HG02981 (cell line): ENCODE data around the gene ABHD14A.
"Not testable (repeated sequence)": the region's sequence is repeated elsewhere in the genome, so short reads cannot be mapped to it uniquely, and the experiment has no call there.

Experiments
- ATAC-seq: cut with Tn5 transposase; IDR thresholded peaks from one replicate; pipeline ENCODE4 v1.9.1; 2021; ENCODE audit warnings: mild to moderate bottlenecking, moderate library complexity; ENCODE audit not compliant: unreplicated experiment

ABHD14A gene

DNA sequence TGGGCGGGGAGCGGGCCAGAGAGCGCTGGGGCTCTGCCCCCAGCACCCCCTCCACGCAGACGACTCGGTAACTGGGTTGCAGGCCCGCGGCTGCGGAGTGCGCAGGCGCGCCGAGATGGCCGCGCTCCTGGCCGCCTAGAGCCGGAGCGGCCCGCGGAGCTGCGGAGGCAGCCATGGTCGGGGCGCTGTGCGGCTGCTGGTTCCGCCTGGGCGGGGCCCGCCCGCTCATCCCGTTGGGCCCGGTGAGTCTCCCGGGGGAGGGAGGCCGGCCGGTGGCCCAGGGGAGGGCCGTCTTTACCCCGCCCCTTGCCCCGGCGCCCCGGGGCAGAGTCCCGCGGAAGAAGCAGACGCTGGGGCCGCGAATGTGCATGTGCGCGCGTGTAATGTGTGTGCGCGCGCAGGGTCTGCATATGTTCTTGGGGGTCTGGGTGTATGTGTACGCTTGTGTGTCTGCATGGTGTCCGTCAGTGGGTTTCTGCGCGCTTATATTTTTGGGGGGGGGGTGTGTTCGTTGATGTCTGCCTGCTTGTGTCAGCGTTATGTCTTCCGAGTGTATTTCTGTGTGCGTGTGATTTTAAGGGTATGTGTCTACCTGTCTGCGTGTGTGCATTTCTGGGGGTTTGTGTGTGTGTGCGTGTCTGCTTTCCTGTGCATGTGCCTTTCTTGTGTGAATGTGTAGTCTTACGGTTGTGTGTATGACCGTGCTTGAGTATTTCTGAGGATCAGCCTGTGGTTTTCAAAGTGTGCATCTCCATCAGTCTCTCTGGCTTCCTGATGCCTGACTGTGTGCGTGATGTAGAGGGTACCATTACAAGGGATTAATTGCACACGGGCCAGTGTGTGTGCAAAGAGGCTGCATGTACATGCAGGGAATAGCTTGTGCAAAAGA, at the start of gene ABHD14A:
TSS of gene ABHD14A (plus strand) at position 102 of the 889 bp plus-strand sequence. CDS start at position 174, 72 bp downstream.
- peak; percentile 41 for ATAC-seq

DNA sequence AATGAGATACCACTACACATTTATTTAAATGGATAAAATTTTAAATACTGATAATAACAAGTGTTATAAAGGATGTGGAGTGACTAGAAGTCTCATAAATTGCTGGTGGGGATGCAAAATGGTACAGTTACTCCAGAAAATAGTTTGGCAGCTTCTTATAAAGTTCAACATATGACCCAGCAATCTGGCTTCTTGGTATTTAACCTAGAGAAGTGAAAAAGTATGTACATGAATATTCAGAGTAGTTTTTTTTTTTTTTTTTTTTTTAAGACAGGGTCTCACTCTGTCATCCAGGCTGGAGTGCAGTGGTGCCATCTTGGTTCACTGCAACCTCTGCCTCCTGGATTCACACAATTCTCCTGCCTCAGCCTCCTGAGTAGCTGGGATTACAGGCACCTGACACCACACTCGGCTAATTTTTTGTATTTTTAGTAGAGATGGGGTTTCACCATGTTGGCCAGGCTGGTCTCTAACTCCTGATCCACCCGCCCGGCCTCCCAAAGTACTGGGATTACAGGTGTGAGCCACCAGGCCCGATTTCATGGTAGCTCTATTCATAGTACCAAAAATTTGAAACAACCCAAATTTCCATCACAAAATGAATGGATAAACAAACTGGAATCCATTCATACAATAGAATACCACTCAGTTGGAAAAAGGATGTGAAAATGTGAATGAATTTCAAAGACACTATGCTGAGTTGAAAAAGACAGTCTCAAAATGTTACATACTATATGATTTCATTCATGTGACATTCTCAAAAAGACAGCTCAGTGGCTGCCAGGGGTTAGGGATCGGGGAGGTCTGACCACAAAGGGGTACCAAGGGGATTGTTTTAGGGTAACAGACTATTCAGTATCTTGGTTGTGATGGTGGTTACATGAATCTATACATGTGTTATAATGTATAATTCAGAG, 47.5 kb upstream of the ABHD14A start:
- no peak for ATAC-seq

DNA sequence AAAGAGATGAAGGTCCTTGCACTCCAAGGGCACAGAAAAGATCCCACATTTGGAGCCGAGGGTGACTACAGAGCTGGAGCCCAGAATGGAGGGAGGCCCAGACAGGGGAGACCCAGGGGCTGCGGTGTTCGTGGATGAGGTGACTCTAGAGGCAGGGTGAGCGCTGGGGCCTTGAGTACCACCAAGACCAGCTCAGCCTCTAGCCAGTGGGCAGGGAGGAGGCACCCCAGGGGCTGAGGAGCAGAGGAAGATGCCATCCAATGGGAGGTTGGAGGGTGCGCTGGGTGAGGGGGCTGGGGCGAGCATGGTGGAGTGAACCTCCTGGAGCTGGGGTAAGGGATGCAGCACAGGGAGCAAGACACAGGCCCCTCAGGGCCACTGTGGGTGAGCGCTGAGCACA, 46.4 kb upstream of the ABHD14A start:
- no peak for ATAC-seq

DNA sequence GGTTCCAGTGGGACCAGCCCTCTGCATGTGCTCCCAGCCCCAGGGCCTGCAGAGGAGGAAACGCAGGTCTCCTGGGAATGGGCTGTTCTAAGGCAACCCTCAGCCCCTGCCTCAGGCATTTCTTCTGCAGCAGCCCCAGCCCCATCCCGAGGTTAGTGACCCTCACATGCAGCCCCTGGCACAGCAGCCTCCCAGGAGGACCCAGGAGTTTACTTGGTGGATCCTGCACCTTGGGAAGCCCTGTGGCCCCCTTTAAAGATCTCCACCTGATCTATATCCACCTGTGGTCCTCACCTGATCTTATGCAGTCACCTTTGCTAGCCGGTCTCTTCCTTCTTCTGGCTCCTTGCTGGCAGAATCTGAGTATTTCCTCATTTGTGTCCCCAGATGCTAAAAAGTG, 45.9 kb upstream of the ABHD14A start:
- ATAC-seq = not testable (repeated sequence)

DNA sequence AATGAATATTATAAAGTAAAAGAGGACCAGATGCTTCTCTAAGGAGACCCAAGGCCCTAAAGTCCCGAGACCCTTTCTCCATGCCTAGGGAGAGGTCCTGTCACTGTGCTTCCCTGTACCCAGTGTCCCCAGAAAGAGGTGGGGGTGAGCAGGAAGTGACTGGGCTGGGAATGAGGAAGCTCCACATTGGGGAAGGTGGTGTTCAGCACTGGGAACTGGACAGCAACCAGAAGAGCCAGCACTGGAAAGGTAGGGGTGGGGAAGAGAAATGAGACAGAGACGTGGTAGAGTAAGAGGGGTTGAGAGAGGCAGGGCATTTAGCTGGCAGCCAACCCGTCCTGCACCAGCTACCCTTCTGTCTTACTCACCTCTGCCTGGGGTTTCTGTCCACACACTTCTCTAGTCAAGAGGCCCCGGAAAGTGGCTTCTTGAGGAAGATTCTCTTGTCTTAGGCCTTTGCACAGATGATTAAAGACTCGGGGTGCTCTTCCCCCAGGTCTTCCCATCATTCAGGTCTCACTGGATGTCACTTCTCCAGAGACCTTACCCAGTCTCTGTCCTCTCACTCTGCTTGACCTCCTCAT, 45.4 kb upstream of the ABHD14A start:
- ATAC-seq = no peak

DNA sequence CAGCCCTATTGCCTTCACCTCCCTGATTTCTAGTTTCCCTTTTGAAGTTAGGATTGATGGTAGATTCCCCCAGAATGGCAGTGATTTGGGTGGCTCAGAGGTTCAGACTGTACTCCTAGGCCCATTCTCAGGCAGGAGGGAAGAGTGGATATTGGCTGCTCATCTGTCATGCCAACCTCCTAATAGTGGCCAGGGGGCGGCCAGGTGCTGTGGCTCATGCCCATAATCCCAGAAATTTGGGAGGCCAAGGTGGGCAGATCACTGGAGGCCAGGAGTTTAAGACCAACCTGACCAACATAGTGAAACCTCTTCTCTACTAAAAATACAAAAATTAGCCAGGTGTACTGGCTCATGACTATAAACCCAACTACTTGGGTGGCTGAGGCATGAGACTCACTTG, 44.4 kb upstream of the ABHD14A start:
- ATAC-seq = no peak

DNA sequence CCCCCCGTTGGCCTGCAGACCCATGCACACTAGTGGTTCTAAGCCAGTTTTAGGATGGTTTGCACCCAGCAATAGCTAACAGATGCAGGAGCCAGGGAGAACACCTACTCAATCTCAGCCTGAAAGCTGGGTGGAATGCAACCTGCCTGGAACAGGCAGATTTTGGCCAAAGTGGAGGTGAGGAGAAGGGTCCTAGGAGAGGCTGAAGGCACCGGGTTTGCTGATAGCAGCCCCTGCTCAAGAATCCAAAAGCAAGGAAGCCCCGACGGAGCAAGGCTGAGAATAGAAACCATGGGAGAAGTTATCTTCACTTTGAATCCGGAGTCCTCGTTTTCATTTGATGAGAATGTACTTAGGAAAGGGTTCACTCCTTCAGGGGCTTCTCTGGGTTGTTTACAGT, 43.1 kb upstream of the ABHD14A start:
- ATAC-seq = no peak

DNA sequence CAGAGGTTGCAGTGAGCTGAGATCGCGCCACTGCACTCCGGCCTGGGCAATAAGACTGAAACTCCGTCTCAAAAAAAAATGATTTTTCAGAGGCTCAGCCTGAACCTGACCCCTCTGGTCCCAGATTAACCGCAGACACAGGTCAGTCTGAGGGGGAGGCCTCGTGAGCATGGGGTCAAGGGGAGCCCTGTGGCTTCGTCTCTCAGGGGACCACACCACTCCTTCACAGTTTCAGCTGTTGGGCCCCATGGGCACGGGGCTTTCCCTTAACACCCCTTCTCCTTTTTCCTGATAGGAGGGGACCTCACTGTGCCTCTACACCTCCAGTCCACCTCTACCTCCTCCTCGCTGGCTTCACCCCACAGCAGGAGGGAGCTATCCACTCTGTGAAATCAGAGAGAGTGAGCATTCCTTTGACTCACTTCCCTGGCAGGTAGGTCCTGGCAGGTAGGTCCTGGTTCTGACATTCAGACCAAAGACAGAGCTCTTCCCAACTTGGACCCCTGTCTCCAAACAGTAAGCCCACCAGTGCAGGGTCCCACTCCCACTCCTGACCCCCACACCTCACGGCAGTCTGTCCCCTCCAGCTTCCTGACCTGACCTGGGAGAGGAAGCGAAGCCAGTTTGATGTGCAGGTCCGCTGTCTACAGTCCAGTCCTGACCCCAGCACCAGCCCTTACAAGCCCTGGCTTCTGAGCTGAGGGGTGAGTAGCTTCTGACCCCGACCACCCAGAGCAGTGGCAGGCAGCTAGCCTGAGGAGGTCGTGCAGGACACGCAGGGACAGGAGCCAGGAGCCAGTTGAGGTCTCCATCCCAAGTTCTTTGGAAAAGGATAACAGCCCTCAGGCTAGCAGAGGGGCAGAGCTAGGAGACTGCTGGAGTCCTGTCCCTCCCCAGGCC, 42.1 kb upstream of the ABHD14A start:
- ATAC-seq = no peak

DNA sequence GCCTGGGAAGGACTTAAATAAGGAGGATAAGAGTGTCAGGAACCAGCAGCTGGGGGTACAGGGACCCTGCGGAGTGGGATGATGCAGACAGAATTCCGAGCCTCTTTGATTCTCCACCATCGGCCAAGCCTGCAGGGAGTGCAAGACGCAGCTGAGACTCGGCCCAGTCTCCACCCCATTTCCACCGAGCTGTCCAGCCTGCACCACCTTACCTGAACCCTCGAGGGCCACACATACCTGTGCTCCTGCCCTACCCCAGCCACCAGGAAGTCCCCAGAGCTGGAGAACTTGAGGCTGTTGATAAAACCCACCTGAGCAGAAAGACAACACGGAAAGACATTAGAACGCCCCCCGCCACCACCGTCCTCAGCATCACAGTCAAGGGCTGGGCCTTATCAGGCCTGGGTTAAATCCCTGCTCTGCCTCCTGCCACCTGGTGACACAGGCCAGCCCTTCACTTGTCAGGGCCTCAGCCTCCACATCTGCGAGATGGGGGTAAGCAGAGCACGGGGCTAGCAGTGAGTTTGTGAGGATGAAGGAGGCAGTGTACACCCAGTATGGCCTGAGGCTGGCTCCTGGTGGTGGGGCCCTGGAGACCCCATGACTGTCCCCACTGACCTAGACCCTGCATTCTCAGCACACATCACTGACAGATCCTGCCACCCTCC, 41.3 kb upstream of the ABHD14A start:
- no peak for ATAC-seq

DNA sequence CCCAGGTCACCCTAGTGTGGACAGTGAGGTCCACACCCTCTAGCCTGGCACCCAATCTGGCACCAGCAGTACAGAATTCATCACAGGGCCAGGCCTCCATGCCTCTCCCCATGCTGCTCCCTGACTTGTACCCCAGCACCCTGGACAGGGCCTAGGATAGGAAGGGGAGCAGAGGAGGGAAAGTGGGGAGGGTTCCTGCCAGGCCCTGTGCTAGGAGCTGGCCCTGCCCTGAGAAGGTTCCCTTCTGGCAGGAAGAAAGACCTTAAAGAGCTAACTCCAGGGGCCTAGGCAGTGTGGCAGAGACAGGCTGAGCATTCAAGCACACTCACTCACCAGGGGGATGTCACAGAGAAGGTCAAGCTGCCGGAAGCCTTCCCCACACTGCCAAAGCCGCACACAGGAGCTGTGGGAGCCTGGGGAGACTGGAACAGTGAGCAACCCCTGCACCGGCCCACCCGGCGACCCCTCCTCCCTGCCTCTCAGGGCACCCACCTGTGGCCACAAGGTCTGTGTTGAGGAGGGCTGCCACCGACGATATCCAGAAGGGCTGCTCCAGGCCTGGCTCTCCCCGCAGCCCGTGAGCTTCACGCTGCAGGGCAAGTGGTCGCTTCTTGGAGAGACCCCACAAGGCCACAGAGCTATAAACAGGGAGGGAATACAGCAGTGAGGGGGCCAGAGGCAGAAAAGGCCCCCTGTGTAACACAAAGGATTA, 40.6 kb upstream of the ABHD14A start:
- no peak for ATAC-seq

DNA sequence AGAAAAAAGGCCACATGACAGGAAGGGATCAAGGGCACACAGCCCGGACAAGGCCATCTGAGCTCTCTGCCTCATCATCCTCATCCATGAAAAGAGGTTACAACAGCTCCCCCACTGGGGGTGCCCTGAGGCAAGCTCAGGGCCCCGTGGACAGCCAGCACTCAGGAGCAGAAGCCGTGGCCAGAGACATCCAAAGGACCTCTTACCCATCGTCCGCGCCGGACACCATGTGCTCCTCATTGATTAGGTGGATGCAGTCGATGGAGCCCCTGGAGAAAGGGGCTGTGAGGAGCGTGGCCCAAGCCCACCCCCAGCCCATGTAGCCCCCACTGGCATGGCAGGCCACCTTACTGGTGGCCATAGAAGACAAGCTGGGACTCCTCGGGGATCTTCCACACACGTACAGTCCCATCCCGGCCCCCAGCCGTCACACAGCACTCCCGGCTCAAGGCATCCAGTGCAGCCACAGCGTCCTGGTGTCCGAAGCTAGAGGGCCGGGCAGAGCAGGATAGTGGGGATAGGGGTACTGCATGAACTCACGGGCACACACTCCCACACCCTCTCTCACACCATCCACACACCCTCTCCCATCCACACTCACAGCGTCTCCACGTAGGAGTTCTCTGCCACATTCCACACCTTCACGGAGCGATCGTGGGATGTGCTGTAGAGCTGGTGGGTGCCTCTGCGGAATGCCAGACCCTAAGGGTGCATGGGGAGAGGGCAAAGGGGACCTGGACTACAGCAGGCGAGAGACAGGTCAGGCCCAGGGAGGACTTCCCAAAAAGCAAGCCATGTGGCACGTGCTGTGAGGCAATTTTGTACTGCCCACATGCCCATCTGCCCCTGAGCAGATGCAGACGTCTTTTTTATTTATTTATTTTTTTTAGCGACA, 39.6 kb upstream of the ABHD14A start:
- ATAC-seq = no peak

DNA sequence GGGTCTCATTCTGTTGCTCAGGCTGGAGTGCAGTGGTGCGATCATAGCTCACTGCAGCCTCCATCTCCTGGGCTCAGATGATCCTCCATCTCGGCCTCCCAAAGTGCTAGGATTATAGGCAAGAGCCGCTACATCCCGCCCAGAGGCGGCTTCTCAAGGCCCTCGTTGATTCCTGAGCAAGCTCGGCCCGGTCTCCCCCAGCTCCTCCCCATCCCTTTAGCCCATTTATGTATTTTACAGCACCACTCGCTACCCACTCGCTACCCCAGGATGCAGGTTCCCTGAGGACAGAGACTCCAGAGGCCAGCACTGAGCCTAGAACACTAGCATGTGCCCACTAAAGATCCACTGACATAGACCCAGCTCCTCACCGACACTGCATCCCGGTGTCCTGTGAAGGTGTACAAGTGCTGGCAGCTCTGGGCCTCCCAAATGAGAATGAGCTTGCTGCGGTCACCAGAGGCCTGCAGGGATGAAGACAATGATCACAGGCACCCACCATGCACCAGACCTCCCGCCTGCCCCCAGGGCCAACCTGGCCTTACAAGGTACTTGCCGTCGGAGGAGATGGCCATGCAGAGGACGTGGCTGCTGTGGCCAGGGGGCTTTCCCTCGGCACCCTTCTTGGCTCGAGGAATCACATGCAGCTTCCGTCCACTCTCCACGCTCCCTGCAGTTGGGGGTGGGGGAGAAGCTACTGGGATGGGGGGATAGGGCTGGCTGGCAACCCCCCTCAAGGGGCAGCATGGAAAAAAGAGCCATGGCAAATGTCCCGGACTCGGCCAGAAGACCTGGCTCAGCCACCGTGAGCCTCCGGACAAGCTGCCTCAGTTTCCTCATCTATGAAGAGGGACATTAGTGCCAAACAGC, 38.7 kb upstream of the ABHD14A start:
- ATAC-seq = no peak

DNA sequence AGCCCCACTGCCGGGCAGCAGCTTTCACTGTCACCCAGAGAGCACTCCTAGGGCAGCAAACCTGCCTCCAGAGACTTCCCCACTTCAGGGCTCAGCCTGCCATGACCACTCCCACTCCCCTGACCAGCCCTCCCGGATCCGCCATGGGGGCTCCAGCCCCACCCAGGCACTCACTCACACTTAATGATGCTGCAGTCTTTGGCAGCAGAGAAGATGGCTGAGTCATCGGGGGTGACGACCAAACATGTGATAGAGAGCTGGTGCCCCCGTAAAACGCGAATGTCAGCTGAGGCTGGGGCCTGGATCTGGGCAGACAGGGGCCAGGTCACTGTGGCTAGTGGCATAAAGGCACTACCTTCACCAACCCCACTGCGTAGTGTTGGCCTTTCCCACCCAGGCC, 37.9 kb upstream of the ABHD14A start:
- no peak for ATAC-seq

DNA sequence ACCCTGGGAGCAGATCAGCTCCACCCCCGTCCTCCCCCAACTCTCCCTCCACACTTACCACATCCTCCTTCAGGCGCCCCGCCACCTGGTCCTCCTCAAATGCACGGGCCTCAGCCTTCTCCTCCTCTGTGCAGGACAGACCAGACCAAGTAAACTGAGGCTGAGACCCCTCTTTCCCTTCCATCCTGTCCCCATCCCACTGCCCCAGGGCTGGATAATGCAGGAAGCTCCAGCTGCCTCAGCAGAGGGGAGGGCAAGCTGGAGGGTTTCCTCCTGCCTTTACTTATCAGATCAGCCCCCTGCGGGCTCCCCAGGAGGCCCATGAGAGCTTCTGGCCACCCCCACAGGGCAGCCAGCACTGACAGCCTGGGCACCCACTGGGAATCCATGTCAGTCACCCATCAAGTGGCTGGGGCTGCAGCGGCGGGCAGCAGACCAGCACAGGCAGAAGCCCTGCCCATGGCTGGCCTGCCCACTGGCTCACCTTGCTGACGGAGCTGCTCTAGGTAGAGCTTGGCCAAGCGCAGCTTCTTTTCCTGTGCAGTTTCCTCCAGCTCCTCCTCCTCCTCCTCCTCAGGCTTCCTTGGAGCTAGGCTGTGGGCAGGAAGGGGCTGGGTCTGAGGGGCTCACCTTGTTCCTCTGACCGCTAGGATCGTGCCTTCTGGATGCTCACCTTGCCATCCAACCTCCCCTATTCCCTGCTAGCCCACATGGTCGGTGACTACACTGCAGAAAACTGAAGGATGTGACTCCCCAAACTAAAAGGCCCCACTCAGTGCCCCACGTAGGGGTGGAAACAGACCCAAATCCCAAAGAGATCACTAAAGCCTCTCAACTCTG, 37.0 kb upstream of the ABHD14A start:
- no peak for ATAC-seq

DNA sequence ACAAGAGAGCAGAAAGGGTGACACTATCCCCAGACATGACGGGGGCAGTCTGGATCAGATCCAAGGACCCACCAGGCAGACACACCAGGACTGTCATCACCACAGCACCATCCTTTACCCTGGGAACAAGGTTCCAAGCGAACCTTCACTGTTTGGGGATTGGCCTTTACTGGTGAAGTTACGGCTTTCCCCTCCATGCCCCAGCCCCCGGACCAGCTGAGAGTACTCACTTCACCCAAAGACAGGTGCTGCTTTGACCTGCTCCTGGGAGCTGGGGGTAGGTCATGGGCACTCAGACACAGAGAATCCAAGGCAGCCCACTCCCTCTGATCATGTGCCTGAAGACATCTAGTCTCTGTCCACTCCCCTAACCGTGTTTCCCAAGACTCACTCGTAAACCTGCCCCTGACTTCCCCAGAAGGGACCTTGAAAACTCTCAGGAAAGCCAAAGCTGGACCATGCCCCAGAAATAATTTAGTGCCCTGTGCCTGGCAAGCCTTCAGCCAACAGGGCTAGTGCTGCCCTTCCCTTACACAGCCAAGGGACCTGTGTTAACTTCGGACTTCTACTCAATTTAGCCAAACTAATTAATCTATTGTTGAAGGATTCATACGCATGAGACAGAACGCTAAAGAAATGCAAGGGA, 36.0 kb upstream of the ABHD14A start:
- ATAC-seq = no peak
